IgD-negative memory B cell (primary cell): ENCODE measurements around the gene EDIL3. TPM values are rescaled to one million over a fixed set of nuclear protein-coding genes. Genes with fewer than 3 reads are reported as not detected.
A peak's percentile ranks its signal among the peaks of the same experiment; 100 is the strongest.

Experiments used
- H3K27ac Mint-ChIP-seq, 3 donors: one replicate each; pipeline ENCODE4 v1.8.0; 2020 to 2022; ENCODE audit warnings: mild to moderate bottlenecking in 3 of 3, mixed read lengths in 3 of 3, moderate library complexity in 1 of 3
- H3K27me3 Mint-ChIP-seq: one replicate; pipeline ENCODE4 v1.8.0; 2021; ENCODE audit warnings: mixed read lengths
- H3K36me3 Mint-ChIP-seq: one replicate; pipeline ENCODE4 v1.8.0; 2020; ENCODE audit warnings: mild to moderate bottlenecking, mixed read lengths
- H3K4me1 Mint-ChIP-seq, 3 donors: one replicate each; pipeline ENCODE4 v1.8.0; 2020 to 2022; ENCODE audit warnings: mixed read lengths in 3 of 3, mild to moderate bottlenecking in 1 of 3
- H3K4me3 Mint-ChIP-seq, 4 donors: one replicate each; pipeline ENCODE4 v1.8.0; 2020 to 2022; ENCODE audit warnings: mild to moderate bottlenecking in 4 of 4, mixed read lengths in 4 of 4, moderate library complexity in 3 of 4
- H3K9me3 Mint-ChIP-seq, 3 donors: one replicate each; pipeline ENCODE4 v1.8.0; 2020 to 2021; ENCODE audit warnings: mixed read lengths in 3 of 3, mild to moderate bottlenecking in 1 of 3
- polyA plus RNA-seq: library from polyadenylated mRNA; unstranded; fragments of 300-500 nt; fragmentation: Illumina TruSeq; gene quantifications from one replicate; pipeline ENCODE4 v1.2.3, GENCODE V29; 2021

Gene EDIL3
- polyA plus RNA-seq, 1 donor from 2014 or later, result not detected

GRCh38 chr5:84292788-84293653 is 91.7 kb downstream of the EDIL3 start:
- peaks cover 2 to 10% (median 5%) of the 10 kb centered on the region in 3 donors for H3K9me3 Mint-ChIP-seq
- no peaks in the 10 kb centered on the region for H3K4me1 Mint-ChIP-seq
- H3K27ac Mint-ChIP-seq, result no peak overlapping the region
- H3K36me3 Mint-ChIP-seq, result no peaks in the 10 kb centered on the region
- no peaks in the 10 kb centered on the region for H3K27me3 Mint-ChIP-seq
- no peak overlapping the region for H3K4me3 Mint-ChIP-seq

- peaks cover under 1 to 8% (median 5%) of the 10 kb centered on the region in 3 donors for H3K9me3 Mint-ChIP-seq
- no peak overlapping the region for H3K4me3 Mint-ChIP-seq
- H3K36me3 Mint-ChIP-seq, result no peaks in the 10 kb centered on the region
- H3K27me3 Mint-ChIP-seq, result no peaks in the 10 kb centered on the region
- H3K27ac Mint-ChIP-seq, result no peak overlapping the region
- no peaks in the 10 kb centered on the region for H3K4me1 Mint-ChIP-seq
These were observed 92.6 kb downstream of the EDIL3 start for GRCh38 chr5:84292000-84292642.

GRCh38 chr5:84290673-84291072 is 94.0 kb downstream of the EDIL3 start:
- peaks cover 0 to 8% (median 3%) of the 10 kb centered on the region in 3 donors for H3K9me3 Mint-ChIP-seq
- H3K4me1 Mint-ChIP-seq, result no peaks in the 10 kb centered on the region
- no peak overlapping the region for H3K27ac Mint-ChIP-seq
- H3K27me3 Mint-ChIP-seq, result no peaks in the 10 kb centered on the region
- no peak overlapping the region for H3K4me3 Mint-ChIP-seq
- no peaks in the 10 kb centered on the region for H3K36me3 Mint-ChIP-seq

- Mint-ChIP-seq H3K36me3 (no peaks in the 10 kb centered on the region), H3K4me1 (no peaks in the 10 kb centered on the region), H3K9me3 (peaks cover 0 to 8% (median 3%) of the 10 kb centered on the region in 3 donors), H3K27me3 (no peaks in the 10 kb centered on the region), H3K27ac (no peak overlapping the region), H3K4me3 (no peak overlapping the region)
These were observed 94.5 kb downstream of the EDIL3 start for GRCh38 chr5:84290161-84290560.

GRCh38 chr5:84287951-84288350 is 96.7 kb downstream of the EDIL3 start:
- H3K27me3 Mint-ChIP-seq, result no peaks in the 10 kb centered on the region
- no peak overlapping the region for H3K4me3 Mint-ChIP-seq
- peaks cover 0 to 8% (median 3%) of the 10 kb centered on the region in 3 donors for H3K9me3 Mint-ChIP-seq
- no peak overlapping the region for H3K27ac Mint-ChIP-seq
- H3K36me3 Mint-ChIP-seq, result no peaks in the 10 kb centered on the region
- H3K4me1 Mint-ChIP-seq, result no peaks in the 10 kb centered on the region

- peaks cover 0 to 5% (median 3%) of the 10 kb centered on the region in 3 donors for H3K9me3 Mint-ChIP-seq
- no peak overlapping the region for H3K27ac Mint-ChIP-seq
- peak overlapping the region in 1 of 4 donors; percentile 28 for H3K4me3 Mint-ChIP-seq
- no peaks in the 10 kb centered on the region for H3K4me1 Mint-ChIP-seq
- H3K36me3 Mint-ChIP-seq, result no peaks in the 10 kb centered on the region
- no peaks in the 10 kb centered on the region for H3K27me3 Mint-ChIP-seq
These were observed 98.0 kb downstream of the EDIL3 start for GRCh38 chr5:84286662-84287061.

- Mint-ChIP-seq H3K27me3 (no peaks in the 10 kb centered on the region), H3K4me3 (no peak overlapping the region), H3K36me3 (no peaks in the 10 kb centered on the region), H3K9me3 (peaks cover 0 to 5% (median 3%) of the 10 kb centered on the region in 3 donors), H3K27ac (no peak overlapping the region), H3K4me1 (no peaks in the 10 kb centered on the region)
These were observed 98.7 kb downstream of the EDIL3 start for GRCh38 chr5:84285641-84286637.

GRCh38 chr5:84281383-84281782 is 103.3 kb downstream of the EDIL3 start:
- Mint-ChIP-seq H3K4me1 (no peaks in the 10 kb centered on the region), H3K4me3 (no peak overlapping the region), H3K9me3 (no peaks in the 10 kb centered on the region), H3K27ac (no peak overlapping the region), H3K27me3 (no peaks in the 10 kb centered on the region), H3K36me3 (no peaks in the 10 kb centered on the region)

GRCh38 chr5:84279234-84279633 is 105.4 kb downstream of the EDIL3 start:
- H3K27me3 Mint-ChIP-seq, result no peaks in the 10 kb centered on the region
- no peaks in the 10 kb centered on the region for H3K9me3 Mint-ChIP-seq
- H3K4me1 Mint-ChIP-seq, result no peaks in the 10 kb centered on the region
- no peak overlapping the region for H3K4me3 Mint-ChIP-seq
- no peak overlapping the region for H3K27ac Mint-ChIP-seq
- no peaks in the 10 kb centered on the region for H3K36me3 Mint-ChIP-seq

GRCh38 chr5:84275609-84276008 is 109.1 kb downstream of the EDIL3 start:
- no peak overlapping the region for H3K27ac Mint-ChIP-seq
- H3K36me3 Mint-ChIP-seq, result no peaks in the 10 kb centered on the region
- H3K4me1 Mint-ChIP-seq, result no peaks in the 10 kb centered on the region
- H3K9me3 Mint-ChIP-seq, result no peaks in the 10 kb centered on the region
- H3K27me3 Mint-ChIP-seq, result no peaks in the 10 kb centered on the region
- H3K4me3 Mint-ChIP-seq, result no peak overlapping the region

GRCh38 chr5:84274585-84275468 is 109.9 kb downstream of the EDIL3 start:
- H3K27ac Mint-ChIP-seq, result no peak overlapping the region
- H3K27me3 Mint-ChIP-seq, result no peaks in the 10 kb centered on the region
- no peak overlapping the region for H3K4me3 Mint-ChIP-seq
- H3K4me1 Mint-ChIP-seq, result no peaks in the 10 kb centered on the region
- H3K9me3 Mint-ChIP-seq, result no peaks in the 10 kb centered on the region
- no peaks in the 10 kb centered on the region for H3K36me3 Mint-ChIP-seq

- Mint-ChIP-seq H3K4me1 (no peaks in the 10 kb centered on the region), H3K36me3 (no peaks in the 10 kb centered on the region), H3K27me3 (no peaks in the 10 kb centered on the region), H3K4me3 (no peak overlapping the region), H3K27ac (no peak overlapping the region), H3K9me3 (no peaks in the 10 kb centered on the region)
These were observed 111.2 kb downstream of the EDIL3 start for GRCh38 chr5:84273517-84273883.

- Mint-ChIP-seq H3K27ac (no peak overlapping the region), H3K4me3 (no peak overlapping the region), H3K36me3 (no peaks in the 10 kb centered on the region), H3K27me3 (no peaks in the 10 kb centered on the region), H3K4me1 (no peaks in the 10 kb centered on the region), H3K9me3 (no peaks in the 10 kb centered on the region)
These were observed 111.7 kb downstream of the EDIL3 start for GRCh38 chr5:84272771-84273516.
